HG03469 (cell line): ENCODE measurements around the gene KRTAP22-1.

Experiments
- ATAC-seq: cut with Tn5 transposase; IDR thresholded peaks from one replicate; pipeline ENCODE4 v1.9.1; 2021; ENCODE audit warnings: mild to moderate bottlenecking, moderate library complexity, moderate number of reproducible peaks; ENCODE audit not compliant: unreplicated experiment

The KRTAP22-1 gene

GRCh38 chr21:30600787-30601186 is at the start of gene KRTAP22-1:
Gene KRTAP22-1 (plus strand): TSS chr21:30601087.
- no peak for ATAC-seq

DNA sequence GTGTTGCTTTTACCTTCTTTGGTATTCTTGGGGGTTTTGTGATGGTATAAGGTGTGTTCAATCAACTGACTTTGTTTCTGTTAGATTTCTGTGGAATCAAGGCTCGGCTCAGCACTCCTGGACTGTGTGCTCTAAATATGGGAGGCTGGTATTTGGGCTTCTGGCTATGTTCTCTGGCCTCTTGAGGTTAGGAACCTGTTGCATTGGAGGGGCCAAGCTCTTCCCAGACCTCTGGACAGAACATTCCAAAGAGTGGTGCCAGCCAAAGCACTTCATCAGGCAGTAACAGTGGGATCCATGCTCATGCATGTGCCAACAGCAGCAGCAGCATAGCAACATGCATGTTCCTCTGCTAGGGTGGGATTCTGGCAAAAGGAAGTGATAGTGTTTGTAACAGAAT is 48.1 kb upstream of the KRTAP22-1 start:
- no peak for ATAC-seq

GRCh38 chr21:30555095-30555494 is 45.8 kb upstream of the KRTAP22-1 start:
- ATAC-seq, result no peak

- ATAC-seq, result no peak
These were observed 39.5 kb upstream of the KRTAP22-1 start, which contains the start of gene KRTAP19-7 for GRCh38 chr21:30561264-30561895. Gene KRTAP19-7 (minus strand): TSS chr21:30561314. CDS start chr21:30561289, 25 bp downstream.

DNA sequence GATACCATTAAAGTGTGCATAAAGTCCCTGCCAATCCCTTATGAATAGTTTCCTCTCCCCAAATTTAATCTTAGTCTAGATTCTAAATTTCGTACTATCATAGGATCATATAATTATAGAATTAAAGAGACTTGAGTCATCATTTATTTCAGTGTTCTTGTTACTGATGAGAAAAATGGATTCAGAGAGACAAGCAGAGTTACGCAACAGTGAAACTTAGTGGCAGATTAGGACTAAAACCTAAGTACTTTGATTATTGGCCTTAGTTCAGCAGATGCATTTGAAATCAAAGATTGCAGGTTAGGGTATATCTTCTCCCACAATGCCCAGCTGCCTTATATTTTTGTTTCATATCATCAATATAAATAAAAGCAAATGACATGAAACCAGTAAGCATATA is 38.9 kb upstream of the KRTAP22-1 start:
- ATAC-seq, result no peak

DNA sequence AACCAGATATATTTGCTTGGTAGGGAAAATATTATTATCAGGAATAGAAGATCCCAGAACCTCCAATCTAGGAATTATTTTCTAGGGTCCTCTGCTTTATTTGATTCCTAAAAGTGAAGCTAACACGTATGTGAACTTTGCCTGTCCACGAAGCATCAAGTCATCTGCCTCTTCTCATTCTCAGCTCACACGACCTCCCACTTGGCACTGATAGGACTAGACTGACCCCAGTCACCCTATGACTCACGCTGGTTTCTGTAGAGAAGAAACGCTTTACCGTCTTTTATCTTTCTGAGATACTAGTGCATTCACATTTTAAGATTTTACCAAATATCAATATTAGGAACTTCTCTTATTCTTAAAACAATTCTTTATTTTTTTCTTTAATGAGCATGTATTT is 37.8 kb upstream of the KRTAP22-1 start:
- ATAC-seq, result no peak

DNA sequence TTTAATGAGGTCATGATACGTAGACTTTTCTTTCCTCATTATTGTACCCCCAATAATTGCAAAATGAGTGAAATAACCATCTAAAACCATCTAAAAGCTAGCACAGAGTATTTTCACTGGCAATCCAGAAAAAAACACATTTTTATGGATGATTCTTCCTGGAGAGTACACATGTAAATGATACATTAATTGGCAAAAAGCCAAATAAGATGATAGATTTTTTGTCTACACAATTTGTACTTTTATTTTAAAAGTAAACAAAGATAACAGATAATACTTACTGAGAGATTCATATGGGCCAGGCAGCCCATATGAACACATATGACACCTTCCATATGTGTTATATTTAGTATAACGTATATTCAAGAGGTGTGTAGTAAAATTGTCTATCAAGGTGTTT is 37.3 kb upstream of the KRTAP22-1 start:
- no peak for ATAC-seq

DNA sequence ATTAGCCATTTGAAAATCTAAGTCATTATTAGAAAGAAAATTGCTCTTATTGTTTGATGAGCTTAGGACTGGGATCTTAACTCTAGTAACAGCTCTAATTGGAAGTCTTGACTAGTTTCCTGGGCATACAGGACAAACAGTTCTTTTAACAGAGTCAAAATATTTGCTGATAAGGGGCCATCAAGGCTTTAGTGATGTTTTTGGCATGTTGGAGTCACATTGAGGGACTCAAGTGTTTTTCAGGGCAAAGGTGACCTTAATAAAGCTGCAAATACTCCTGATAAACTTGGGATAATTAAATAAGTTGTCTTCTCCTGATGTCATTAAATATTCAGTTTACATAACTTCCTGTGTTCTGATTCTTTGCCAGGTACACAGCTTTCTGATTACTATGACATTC is 33.3 kb upstream of the KRTAP22-1 start:
- no peak for ATAC-seq

GRCh38 chr21:30577766-30578165 is 23.1 kb upstream of the KRTAP22-1 start:
- no peak for ATAC-seq

GRCh38 chr21:30579346-30579745 is 21.5 kb upstream of the KRTAP22-1 start:
- no peak for ATAC-seq

- no peak for ATAC-seq
These were observed 20.8 kb upstream of the KRTAP22-1 start for GRCh38 chr21:30580132-30580531.

- no peak for ATAC-seq
These were observed 18.0 kb upstream of the KRTAP22-1 start for GRCh38 chr21:30582870-30583269.

- ATAC-seq, result no peak
These were observed 10.6 kb upstream of the KRTAP22-1 start, which contains the start of gene KRTAP22-2 for GRCh38 chr21:30590297-30590696. Gene KRTAP22-2 (minus strand): TSS chr21:30590397.

DNA sequence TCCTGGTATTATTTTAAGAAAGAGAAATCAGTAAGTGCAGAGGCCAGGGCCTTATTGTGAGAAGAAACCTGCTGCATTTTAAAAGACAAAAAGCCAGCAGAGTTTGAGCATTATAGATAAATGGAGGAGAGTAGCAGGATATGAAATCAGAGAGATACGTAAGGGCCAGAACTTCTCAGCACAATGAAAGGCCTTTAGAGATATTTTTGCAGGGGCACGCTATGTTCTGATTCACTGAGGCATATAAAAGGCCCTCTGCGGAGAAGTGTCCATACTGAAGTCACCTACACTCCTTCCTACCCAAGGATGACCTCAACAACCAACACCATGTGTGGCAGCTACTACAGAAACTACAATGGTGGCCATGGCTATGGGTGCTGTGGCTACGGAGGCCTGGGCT is 8.7 kb upstream of the KRTAP22-1 start, which contains the start of gene KRTAP6-3:
Gene KRTAP6-3 (plus strand): TSS at position 301 of the 400 bp plus-strand sequence. CDS start 6 bp downstream, at position 307.
- no peak for ATAC-seq

- no peak for ATAC-seq
These were observed 2.1 kb upstream of the KRTAP22-1 start, which contains the start of gene KRTAP6-2 for GRCh38 chr21:30598802-30599201. Gene KRTAP6-2 (minus strand): TSS chr21:30598902. CDS start chr21:30598874, 28 bp downstream.

DNA sequence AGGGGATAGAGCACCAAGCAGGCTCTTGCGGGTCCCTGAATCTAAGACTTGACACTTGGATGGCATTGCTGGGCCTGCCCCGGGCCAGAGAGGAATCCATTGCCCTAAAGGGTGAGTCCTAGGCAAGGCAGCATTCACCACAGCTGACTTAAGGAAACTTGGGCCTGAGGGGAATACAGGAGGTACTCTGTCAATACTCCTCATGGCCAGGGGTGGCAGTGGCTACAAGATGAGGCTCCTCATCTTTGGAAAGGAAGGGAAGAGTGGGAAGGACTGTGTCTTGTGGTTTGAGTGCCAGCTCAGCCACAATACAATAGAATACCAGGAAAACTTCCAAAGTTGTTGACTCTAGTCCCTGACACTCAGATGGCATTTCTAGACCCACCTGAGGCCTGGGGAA is 5.1 kb downstream of the KRTAP22-1 start:
- no peak for ATAC-seq

DNA sequence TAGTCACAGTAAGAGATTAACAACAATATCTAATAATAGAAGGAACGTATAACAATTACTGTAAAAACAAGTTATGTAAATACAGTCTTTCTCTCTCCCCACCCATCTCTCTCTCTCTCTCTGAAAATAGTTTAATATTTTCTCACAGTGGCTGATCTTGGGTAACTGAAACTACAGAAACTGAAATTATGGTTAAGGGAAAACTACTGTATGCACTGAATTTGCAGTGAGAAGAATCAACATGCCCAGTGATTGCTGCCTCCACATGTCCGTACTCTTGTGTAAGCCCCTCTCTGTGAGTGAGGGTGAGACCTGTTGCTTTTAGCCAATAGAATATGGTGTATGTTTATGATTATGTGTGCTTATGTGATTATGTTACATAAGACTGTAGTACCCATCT is 11.2 kb downstream of the KRTAP22-1 start:
- no peak for ATAC-seq

- ATAC-seq, result no peak
These were observed 12.9 kb downstream of the KRTAP22-1 start, which contains the start of gene KRTAP6-1 for GRCh38 chr21:30613836-30614235. Gene KRTAP6-1 (minus strand): TSS chr21:30613930. CDS start chr21:30613904, 26 bp downstream.

DNA sequence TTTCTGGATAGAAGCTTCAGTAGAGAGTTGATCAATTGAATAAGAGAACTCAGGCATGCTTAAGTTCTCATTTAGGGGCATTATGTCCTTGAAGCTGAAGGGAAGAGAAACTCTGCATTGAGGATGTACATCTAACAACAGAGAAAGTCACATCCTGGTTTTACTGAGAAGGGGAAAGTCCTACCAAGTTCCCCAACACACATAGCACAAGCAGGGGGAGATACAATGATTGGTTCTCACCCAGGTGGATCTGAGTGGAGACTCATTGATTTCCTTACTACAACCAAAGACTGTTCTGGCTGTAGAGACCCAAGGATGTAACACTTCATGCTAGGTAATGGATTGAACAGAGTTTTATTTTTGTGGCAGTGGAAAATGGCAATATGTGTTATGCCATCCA is 14.3 kb downstream of the KRTAP22-1 start:
- ATAC-seq, result no peak

- no peak for ATAC-seq
These were observed 15.2 kb downstream of the KRTAP22-1 start, which contains the start of gene KRTAP20-1 for GRCh38 chr21:30616125-30616524. Gene KRTAP20-1 (plus strand): TSS chr21:30616425. CDS start chr21:30616455, 30 bp downstream.

GRCh38 chr21:30620080-30620479 is 19.2 kb downstream of the KRTAP22-1 start:
- ATAC-seq, result no peak

GRCh38 chr21:30620522-30620921 is 19.6 kb downstream of the KRTAP22-1 start, which contains the start of gene KRTAP20-4:
Gene KRTAP20-4 (plus strand): TSS chr21:30620627.
- ATAC-seq, result no peak
